H9 (cell line): ENCODE measurements around the gene TOP3B. TPM values are rescaled to one million over a fixed set of nuclear protein-coding genes. Genes with fewer than 3 reads are reported as not detected.

Experiments used
- DNase-seq: peaks from one replicate; pipeline ENCODE4 v3.0.0-alpha.2; 2017
- H2AFZ ChIP-seq: one replicate; pipeline ENCODE4 v1.6.1; 2013; ENCODE audit warnings: mild to moderate bottlenecking, low read length, control low read depth, moderate library complexity
- H2AK5ac ChIP-seq: 2 replicates; pipeline ENCODE4 v1.6.1; 2013; ENCODE audit warnings: low read length, control low read depth, mixed read lengths; ENCODE audit not compliant: insufficient read length
- H2BK120ac ChIP-seq: one replicate; pipeline ENCODE4 v1.6.1; 2013; ENCODE audit warnings: low read depth, mild to moderate bottlenecking, low read length, control low read depth, inconsistent platforms; ENCODE audit not compliant: poor library complexity, severe bottlenecking
- H2BK12ac ChIP-seq: 2 replicates; pipeline ENCODE4 v1.6.1; 2013; ENCODE audit warnings: low read length, control low read depth, mixed read lengths, low read depth; ENCODE audit not compliant: insufficient read length
- H2BK15ac ChIP-seq: 2 replicates; pipeline ENCODE4 v1.6.1; 2013; ENCODE audit warnings: low read depth, low read length, control low read depth
- H2BK20ac ChIP-seq: one replicate; pipeline ENCODE4 v1.6.1; 2013; ENCODE audit warnings: low read depth, mild to moderate bottlenecking, low read length, control low read depth, inconsistent platforms; ENCODE audit not compliant: poor library complexity, severe bottlenecking
- H2BK5ac ChIP-seq: 2 replicates; pipeline ENCODE4 v1.6.1; 2013; ENCODE audit warnings: low read length, control low read depth, mixed read lengths; ENCODE audit not compliant: insufficient read length
- H3K14ac ChIP-seq: 2 replicates; pipeline ENCODE4 v1.6.1; 2013; ENCODE audit warnings: low read length, control low read depth; ENCODE audit not compliant: insufficient read depth
- H3K18ac ChIP-seq: 2 replicates; pipeline ENCODE4 v1.6.1; 2013; ENCODE audit warnings: low read depth, mild to moderate bottlenecking, mixed read lengths, low read length, control low read depth; ENCODE audit not compliant: insufficient read length
- H3K23ac ChIP-seq: 2 replicates; pipeline ENCODE4 v1.6.1; 2013; ENCODE audit warnings: low read length, control low read depth, mixed read lengths, low read depth; ENCODE audit not compliant: insufficient read length
- H3K23me2 ChIP-seq: 2 replicates; pipeline ENCODE4 v1.6.1; 2013; ENCODE audit warnings: low read depth, mild to moderate bottlenecking, mixed read lengths, low read length, control low read depth; ENCODE audit not compliant: insufficient read length, poor library complexity, severe bottlenecking
- H3K27ac ChIP-seq: 2 replicates; pipeline ENCODE4 v1.5.1; 2013; ENCODE audit warnings: low read length, control low read depth, mixed read lengths, low read depth; ENCODE audit not compliant: insufficient read length
- H3K27me3 ChIP-seq: 2 replicates; pipeline ENCODE4 v1.6.1; 2013; ENCODE audit warnings: low read length, control low read depth, inconsistent platforms; ENCODE audit not compliant: insufficient read depth
- H3K4ac ChIP-seq: 2 replicates; pipeline ENCODE4 v1.6.1; 2013; ENCODE audit warnings: low read depth, mild to moderate bottlenecking, control low read depth, inconsistent platforms, low read length, moderate library complexity
- H3K4me1 ChIP-seq: 2 replicates; pipeline ENCODE4 v1.6.1; 2013; ENCODE audit warnings: low read length, control low read depth, inconsistent platforms; ENCODE audit not compliant: insufficient read depth
- H3K4me2 ChIP-seq: 2 replicates; pipeline ENCODE4 v1.6.1; 2013; ENCODE audit warnings: low read length, control low read depth, mixed read lengths; ENCODE audit not compliant: insufficient read length, insufficient read depth
- H3K56ac ChIP-seq: 2 replicates; pipeline ENCODE4 v1.6.1; 2013; ENCODE audit warnings: low read depth, mild to moderate bottlenecking, mixed read lengths, low read length, control low read depth; ENCODE audit not compliant: insufficient read length
- H3K79me1 ChIP-seq: 2 replicates; pipeline ENCODE4 v1.6.1; 2013; ENCODE audit warnings: low read depth, mild to moderate bottlenecking, moderate library complexity, low read length, control low read depth, inconsistent platforms; ENCODE audit not compliant: insufficient read depth, poor library complexity, severe bottlenecking
- H3K79me2 ChIP-seq: 2 replicates; pipeline ENCODE4 v1.6.1; 2013; ENCODE audit warnings: low read length, control low read depth, inconsistent platforms; ENCODE audit not compliant: insufficient read depth
- H3K9ac ChIP-seq: 2 replicates; pipeline ENCODE4 v1.6.1; 2013; ENCODE audit warnings: low read length, control low read depth, mixed read lengths; ENCODE audit not compliant: insufficient read length; ENCODE audit errors: extremely low read depth
- H3K9me3 ChIP-seq: one replicate; pipeline ENCODE4 v1.6.1; 2013; ENCODE audit warnings: low read depth, low read length, inconsistent platforms; ENCODE audit not compliant: control insufficient read depth
- H3T11ph ChIP-seq: one replicate; pipeline ENCODE4 v1.6.1; 2013; ENCODE audit warnings: mild to moderate bottlenecking, low read length, control low read depth, inconsistent platforms
- H4K20me1 ChIP-seq: one replicate; pipeline ENCODE4 v1.6.1; 2013; ENCODE audit not compliant: control insufficient read depth, insufficient read length, insufficient read depth
- H4K5ac ChIP-seq: 2 replicates; pipeline ENCODE4 v1.6.1; 2013; ENCODE audit warnings: low read depth, mild to moderate bottlenecking, mixed read lengths, low read length, control low read depth; ENCODE audit not compliant: insufficient read length
- H4K8ac ChIP-seq: replicated peaks from 2 replicates; pipeline ENCODE4 v1.6.1; 2013; ENCODE audit warnings: low read length, control low read depth, mixed read lengths, low read depth; ENCODE audit not compliant: insufficient read length
- H4K91ac ChIP-seq: 2 replicates; pipeline ENCODE4 v1.6.1; 2013; ENCODE audit warnings: low read depth, mild to moderate bottlenecking, moderate library complexity, mixed read lengths, low read length, control low read depth; ENCODE audit not compliant: insufficient read length
- H3K27ac Mint-ChIP-seq, 3 experiments: 2 replicates in 2 of 3; 3 replicates in 1 of 3; pipeline ENCODE4 v1.8.0; 2020 to 2021; ENCODE audit warnings: mixed read lengths in 3 of 3, mild to moderate bottlenecking in 1 of 3, moderate library complexity in 1 of 3
- H3K27me3 Mint-ChIP-seq: 2 replicates; pipeline ENCODE4 v1.8.0; 2021; ENCODE audit warnings: low read depth, mild to moderate bottlenecking, moderate library complexity, mixed read lengths
- H3K36me3 Mint-ChIP-seq, 3 experiments: 2 replicates in 2 of 3; 3 replicates in 1 of 3; pipeline ENCODE4 v1.8.0; 2020 to 2021; ENCODE audit warnings: low read depth in 3 of 3, mixed read lengths in 3 of 3; ENCODE audit not compliant: insufficient read depth in 1 of 3
- H3K4me1 Mint-ChIP-seq, 2 experiments: 2 replicates each; pipeline ENCODE4 v1.8.0; 2020; ENCODE audit warnings: mixed read lengths in 2 of 2
- H3K4me3 Mint-ChIP-seq, 2 experiments: 2 replicates in 1 of 2; 3 replicates in 1 of 2; pipeline ENCODE4 v1.8.0; 2020 to 2021; ENCODE audit warnings: mild to moderate bottlenecking in 2 of 2, mixed read lengths in 2 of 2, moderate library complexity in 1 of 2
- H3K9me3 Mint-ChIP-seq, 2 experiments: 2 replicates in 1 of 2; 3 replicates in 1 of 2; pipeline ENCODE4 v1.8.0; 2020; ENCODE audit warnings: mild to moderate bottlenecking in 2 of 2, mixed read lengths in 2 of 2, moderate library complexity in 1 of 2
- WGBS: extraction: QIAGEN DNeasy Blood & Tissue Kit; methylation state at CpG from one replicate; pipeline ENCODE4 v1.1.7; 2013; ENCODE audit warnings: missing lambda C conversion rate, low lambda C conversion rate, mixed read lengths; ENCODE audit not compliant: insufficient read length; ENCODE audit errors: extremely low coverage; 5-methylcytosine and 5-hydroxymethylcytosine counted together
- total RNA-seq: library from RNA; stranded (reverse); gene quantifications from 2 replicates; pipeline ENCODE4 v1.2.1, GENCODE V29; 2021
- TF ChIP-seq, protein P1 (sequence below): fragments of 200-600 bp; sonication (generic); conservative IDR thresholded peaks from 3 replicates; pipeline ENCODE4 v1.8.0; 2021; ENCODE audit warnings: antibody characterized with exemption, mild to moderate bottlenecking

TOP3B gene
- total RNA-seq, 1 experiment from 2014 or later = 55.2 TPM

GRCh38 chr22:21923163-21923561, 59.4 kb downstream of the TOP3B start:
- no peaks in the 10 kb centered on the region for H3K23me2 ChIP-seq
- H3K14ac ChIP-seq = no peak overlapping the region
- H3K9ac ChIP-seq = no peak overlapping the region
- H4K20me1 ChIP-seq = no peaks in the 10 kb centered on the region
- H3K56ac ChIP-seq = no peak overlapping the region
- no peaks in the 10 kb centered on the region for H3K9me3 Mint-ChIP-seq
- no peaks in the 10 kb centered on the region for H3K9me3 ChIP-seq
- H3K27me3 ChIP-seq = no peaks in the 10 kb centered on the region
- no peak overlapping the region for H2BK15ac ChIP-seq
- no peak overlapping the region; a peak in 1 of 7 replicates for H3K27ac Mint-ChIP-seq
- H2BK5ac ChIP-seq = no peak overlapping the region
- H3K4me1 Mint-ChIP-seq = peaks cover 54 to 75% of the 10 kb centered on the region in 2 experiments
- no peak overlapping the region for H2BK120ac ChIP-seq
- H2BK12ac ChIP-seq = no peak overlapping the region
- H3K27ac ChIP-seq = no peak overlapping the region
- no peak overlapping the region for H4K8ac ChIP-seq
- no peaks in the 10 kb centered on the region for H3K79me2 ChIP-seq
- H4K91ac ChIP-seq = peak overlapping the region; percentile 94
- no peaks in the 10 kb centered on the region for H3K27me3 Mint-ChIP-seq
- TF ChIP-seq, protein P1, sequence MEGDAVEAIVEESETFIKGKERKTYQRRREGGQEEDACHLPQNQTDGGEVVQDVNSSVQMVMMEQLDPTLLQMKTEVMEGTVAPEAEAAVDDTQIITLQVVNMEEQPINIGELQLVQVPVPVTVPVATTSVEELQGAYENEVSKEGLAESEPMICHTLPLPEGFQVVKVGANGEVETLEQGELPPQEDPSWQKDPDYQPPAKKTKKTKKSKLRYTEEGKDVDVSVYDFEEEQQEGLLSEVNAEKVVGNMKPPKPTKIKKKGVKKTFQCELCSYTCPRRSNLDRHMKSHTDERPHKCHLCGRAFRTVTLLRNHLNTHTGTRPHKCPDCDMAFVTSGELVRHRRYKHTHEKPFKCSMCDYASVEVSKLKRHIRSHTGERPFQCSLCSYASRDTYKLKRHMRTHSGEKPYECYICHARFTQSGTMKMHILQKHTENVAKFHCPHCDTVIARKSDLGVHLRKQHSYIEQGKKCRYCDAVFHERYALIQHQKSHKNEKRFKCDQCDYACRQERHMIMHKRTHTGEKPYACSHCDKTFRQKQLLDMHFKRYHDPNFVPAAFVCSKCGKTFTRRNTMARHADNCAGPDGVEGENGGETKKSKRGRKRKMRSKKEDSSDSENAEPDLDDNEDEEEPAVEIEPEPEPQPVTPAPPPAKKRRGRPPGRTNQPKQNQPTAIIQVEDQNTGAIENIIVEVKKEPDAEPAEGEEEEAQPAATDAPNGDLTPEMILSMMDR = no peak
- no peak overlapping the region for H3K23ac ChIP-seq
- no peak overlapping the region for H2BK20ac ChIP-seq
- no peak overlapping the region for H3K18ac ChIP-seq
- H3T11ph ChIP-seq = no peak overlapping the region
- DNase-seq = no peak
- peaks cover 2 to 5% (median 4%) of the 10 kb centered on the region in 3 experiments; a peak in 2 of 7 replicates for H3K36me3 Mint-ChIP-seq
- no peak overlapping the region for H2AK5ac ChIP-seq
- H3K4me3 Mint-ChIP-seq = no peak overlapping the region
- no peak overlapping the region for H2AFZ ChIP-seq
- no CpG with 5 or more reads among the region's 21 CpGs for WGBS
- H3K4me1 ChIP-seq = peaks cover 12% of the 10 kb centered on the region; the same call in 1 of the 2 replicates
- no peak overlapping the region for H3K4me2 ChIP-seq
- H3K79me1 ChIP-seq = no peaks in the 10 kb centered on the region
- no peak overlapping the region for H4K5ac ChIP-seq
- peak overlapping the region; percentile 59; the same call in 1 of the 2 replicates for H3K4ac ChIP-seq
